GM19351 (cell line): ENCODE results near the gene GJD2.

ENCODE experiments used
- ATAC-seq: cut with Tn5 transposase; IDR thresholded peaks from one replicate; pipeline ENCODE4 v1.9.1; 2021; ENCODE audit warnings: mild to moderate bottlenecking, moderate library complexity; ENCODE audit not compliant: unreplicated experiment

GJD2 gene

GRCh38 chr15:34726406-34727100, 28.2 kb downstream of the GJD2 start:
- ATAC-seq, result no peak

GRCh38 chr15:34725556-34725955, 29.2 kb downstream of the GJD2 start:
- no peak for ATAC-seq

GRCh38 chr15:34724481-34724880, 30.3 kb downstream of the GJD2 start:
- ATAC-seq, result no peak

- no peak for ATAC-seq
These were observed 32.4 kb downstream of the GJD2 start for GRCh38 chr15:34722439-34722836.

- ATAC-seq, result no peak
These were observed 32.9 kb downstream of the GJD2 start for GRCh38 chr15:34721802-34722438.

GRCh38 chr15:34721157-34721801, 33.5 kb downstream of the GJD2 start:
- ATAC-seq, result no peak

- ATAC-seq, result no peak
These were observed 35.1 kb downstream of the GJD2 start for GRCh38 chr15:34719695-34720094.

GRCh38 chr15:34718681-34719665, 35.8 kb downstream of the GJD2 start:
- no peak for ATAC-seq

- no peak for ATAC-seq
These were observed 37.1 kb downstream of the GJD2 start for GRCh38 chr15:34717729-34718128.

GRCh38 chr15:34716111-34716510, 38.7 kb downstream of the GJD2 start:
- no peak for ATAC-seq

- no peak for ATAC-seq
These were observed 40.2 kb downstream of the GJD2 start for GRCh38 chr15:34714476-34715121.

- no peak for ATAC-seq
These were observed 41.2 kb downstream of the GJD2 start for GRCh38 chr15:34713635-34714034.

GRCh38 chr15:34709866-34710265, 44.9 kb downstream of the GJD2 start:
- no peak for ATAC-seq

- ATAC-seq, result no peak
These were observed 46.4 kb downstream of the GJD2 start for GRCh38 chr15:34708422-34708821.

GRCh38 chr15:34701536-34701935, 53.3 kb downstream of the GJD2 start:
- no peak for ATAC-seq
